Neural progenitor cell (in vitro differentiated cells): ENCODE measurements around the gene TRUB1.

Experiments used
- CTCF ChIP-seq: fragments of 200-600 bp; sonication (generic); IDR thresholded peaks from 2 replicates; pipeline ENCODE4 v1.5.1; 2017; ENCODE audit warnings: antibody characterized with exemption, mild to moderate bottlenecking
- EZH2 ChIP-seq: fragments of 200-600 bp; sonication (generic); IDR thresholded peaks from 2 replicates; pipeline ENCODE4 v1.6.1; 2017; ENCODE audit warnings: antibody characterized with exemption, mild to moderate bottlenecking, moderate library complexity
- EZH2phosphoT487 ChIP-seq: fragments of 200-600 bp; sonication (generic); IDR thresholded peaks from 2 replicates; pipeline ENCODE4 v1.6.1; 2017; ENCODE audit warnings: antibody characterized with exemption

DNA sequence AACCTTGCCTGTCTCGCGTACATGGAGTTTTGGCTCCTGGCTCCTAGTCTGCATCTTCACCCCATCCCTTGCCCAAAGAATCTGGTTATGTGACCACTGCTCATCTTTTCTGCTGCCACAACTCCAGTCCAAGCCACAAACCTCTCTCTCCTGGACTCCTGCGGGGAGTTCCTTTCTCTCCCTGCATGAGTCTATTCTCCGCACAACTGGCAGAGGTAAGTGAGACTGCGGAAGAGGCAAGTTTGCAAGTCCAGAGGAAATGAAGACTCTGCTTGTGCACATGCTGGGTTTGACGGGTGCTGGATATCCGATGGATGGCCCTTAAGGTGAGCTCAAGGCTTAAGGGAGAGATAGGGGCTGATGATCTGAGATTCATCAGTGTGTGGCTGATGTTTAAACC lies 61.0 kb downstream of the TRUB1 start:
- TF ChIP-seq CTCF (no peak), EZH2 (no peak), EZH2phosphoT487 (no peak)
